Stimulated activated CD4-positive, alpha-beta T cell treated with anti-CD3 and anti-CD28 coated beads, Interleukin-4, amount 100 ng/mL, for 48 hours (primary cell): ENCODE data around the gene DENR.

Experiments
- DNase-seq, 2 donors: peaks; one replicate each; pipeline ENCODE4 v3.0.0-alpha.2; 2020; ENCODE audit warnings: low read depth in 2 of 2

Gene DENR

GRCh38 chr12:122820138-122820537 lies 67.5 kb downstream of the DENR start:
- DNase-seq: no peak
